Hippocampal formation (tissue), 2 donors: ENCODE data around the gene NAA35.
"Not testable (repeated sequence)": the region's sequence is repeated elsewhere in the genome, so short reads cannot be mapped to it uniquely, and the experiment has no call there.

Experiments
- DNase-seq, 2 donors: peaks; one replicate each; lab custom pipeline; 2025; lab: John Stamatoyannopoulos, UW

The NAA35 gene

DNA sequence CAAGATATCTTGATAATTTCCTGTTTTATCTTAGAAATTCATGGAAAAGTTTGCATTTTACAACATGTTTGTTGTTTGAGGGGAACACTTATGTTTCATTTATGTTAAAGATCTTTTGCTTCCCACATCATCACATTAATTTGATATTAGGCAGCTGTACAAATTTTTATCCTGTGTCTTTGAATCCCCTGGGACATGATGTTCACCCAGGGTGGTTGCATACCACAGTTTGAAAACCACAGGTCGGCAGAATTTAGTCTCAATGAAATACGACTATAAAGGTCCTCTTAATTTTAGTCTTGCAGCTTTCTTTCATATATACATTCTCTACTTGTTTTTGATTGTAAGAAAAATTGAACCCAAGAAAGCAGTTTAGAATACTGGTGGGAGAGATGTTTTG, 3.7 kb downstream of the NAA35 start:
- DNase-seq, result no peak

- no peak for DNase-seq
Observed at GRCh38 chr9:85949586-85950335, 8.8 kb downstream of the NAA35 start.

DNA sequence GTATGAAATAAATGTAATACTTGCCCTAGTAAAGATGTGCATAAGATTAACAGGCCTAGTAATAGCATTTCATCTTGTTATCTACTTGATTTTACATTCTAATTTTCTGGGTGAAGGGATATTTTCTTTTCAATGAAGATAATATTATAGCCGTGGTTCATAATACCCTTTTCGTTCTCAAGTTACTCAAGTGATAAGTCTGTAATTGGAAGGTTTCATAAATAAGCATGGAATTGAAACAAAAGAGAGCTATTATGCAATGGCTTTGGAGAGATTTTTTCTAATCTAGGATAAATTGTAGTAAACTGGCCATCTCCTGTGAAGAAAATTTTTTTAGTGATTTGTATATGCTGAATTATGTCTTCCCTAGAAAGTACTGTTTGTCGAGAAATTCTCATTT, 19.0 kb downstream of the NAA35 start:
- no peak for DNase-seq

- no peak for DNase-seq
Observed at GRCh38 chr9:85960688-85961093, 19.7 kb downstream of the NAA35 start.

DNA sequence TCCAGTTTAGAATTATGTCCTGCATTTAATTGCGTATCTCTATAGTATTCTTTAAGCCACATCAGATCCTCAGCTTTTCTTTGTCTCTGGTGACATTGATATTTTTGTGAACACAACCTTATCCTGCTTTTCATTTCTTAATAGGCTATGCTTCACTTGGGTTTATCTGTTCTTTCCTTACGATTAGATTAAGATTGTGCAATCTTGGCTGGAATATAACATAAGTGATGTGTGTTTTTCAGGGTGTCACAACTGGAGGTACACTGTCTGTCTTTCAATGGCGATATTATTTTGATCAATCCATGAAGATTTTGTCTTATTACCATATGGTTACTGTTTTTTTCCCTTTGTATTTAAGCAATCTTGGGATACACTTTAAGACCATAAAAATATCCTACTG, 23.6 kb downstream of the NAA35 start:
- no peak for DNase-seq

GRCh38 chr9:85964949-85965348, 24.0 kb downstream of the NAA35 start:
- DNase-seq, result no peak

DNA sequence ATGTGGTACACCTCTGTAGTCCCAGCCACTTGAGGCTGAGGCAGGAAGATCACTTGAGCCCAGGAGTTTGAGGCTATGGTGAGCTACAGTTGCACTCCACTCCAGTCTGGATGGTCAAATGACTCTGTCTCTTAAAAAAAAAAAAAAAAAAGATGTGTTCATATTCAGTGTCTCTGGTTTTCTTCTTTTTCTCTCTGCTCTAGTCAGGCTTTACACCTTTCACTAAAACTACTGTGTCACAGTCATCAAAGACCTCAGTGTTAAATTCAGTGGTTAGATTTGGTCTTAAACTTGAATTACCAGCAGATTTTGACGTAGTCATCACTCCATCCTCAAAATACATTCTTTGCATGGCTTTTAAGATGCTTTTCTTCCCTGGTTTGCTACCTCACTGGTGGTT, 28.8 kb downstream of the NAA35 start:
- no peak for DNase-seq

GRCh38 chr9:85971731-85972130, 30.8 kb downstream of the NAA35 start:
- no peak for DNase-seq

- no peak for DNase-seq
Observed at GRCh38 chr9:85973238-85973637, 32.3 kb downstream of the NAA35 start.

DNA sequence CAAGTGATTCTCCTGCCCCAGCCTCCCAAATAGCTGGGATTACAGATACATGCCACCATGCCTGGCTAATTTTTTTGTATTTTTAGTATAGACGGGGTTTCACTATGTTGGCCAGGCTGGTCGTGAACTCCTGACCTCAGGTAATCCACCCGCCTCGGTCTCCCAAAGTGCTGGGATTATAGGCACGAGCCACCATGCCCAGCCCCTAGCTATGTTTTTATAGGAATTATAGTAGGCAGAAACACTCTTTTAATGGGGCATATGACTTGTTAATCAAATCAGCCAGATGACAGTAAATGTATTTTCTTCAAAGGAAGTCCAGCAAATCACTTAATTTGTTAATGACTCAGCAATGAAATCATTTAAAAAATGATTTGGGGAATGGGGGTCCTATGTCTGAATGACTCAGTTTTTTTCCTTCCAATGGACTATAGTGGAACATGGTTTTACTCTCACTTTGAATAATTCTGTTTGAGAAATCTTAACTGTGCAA, 33.2 kb downstream of the NAA35 start:
- not testable (repeated sequence) for DNase-seq

DNA sequence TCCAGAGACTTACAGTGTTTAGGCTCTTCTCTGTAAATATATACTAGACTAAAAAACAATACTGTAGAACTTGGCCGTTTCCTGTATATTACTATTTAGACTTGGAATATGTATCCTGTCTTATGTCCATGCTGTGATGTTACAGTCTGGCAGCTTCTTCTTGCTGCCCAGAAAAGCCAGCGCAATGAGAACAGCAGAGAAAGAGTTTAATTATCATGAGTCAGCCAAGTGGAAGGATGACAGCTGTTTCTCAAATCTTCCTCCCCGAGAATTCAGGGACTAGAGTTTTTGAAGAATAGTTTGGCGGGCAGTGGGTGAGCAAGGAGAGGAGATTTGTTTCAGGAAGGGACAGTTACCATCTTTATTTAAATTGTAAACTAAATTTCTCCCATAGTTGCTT, 37.5 kb downstream of the NAA35 start:
- DNase-seq, result no peak

DNA sequence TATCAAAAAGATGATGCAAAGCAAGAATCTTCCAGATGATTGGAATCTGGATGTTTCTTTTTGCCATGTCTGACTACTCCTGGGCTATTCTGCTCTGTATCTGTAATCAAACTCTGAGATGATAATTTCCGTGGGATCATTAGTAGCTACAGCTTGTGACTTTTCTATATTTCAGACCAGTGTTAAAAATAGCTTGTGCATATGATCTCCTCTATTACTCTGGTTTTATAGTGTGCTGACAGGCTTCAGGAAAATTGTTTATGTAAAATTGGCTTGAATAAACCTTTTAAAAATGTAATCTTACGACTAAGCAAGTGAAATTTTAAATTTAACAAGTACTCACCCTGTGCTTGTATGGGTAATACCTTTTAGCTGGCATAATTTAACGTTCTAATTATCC, 40.4 kb downstream of the NAA35 start:
- DNase-seq, result no peak

GRCh38 chr9:85984457-85984856, 43.5 kb downstream of the NAA35 start:
- no peak for DNase-seq

- no peak for DNase-seq
Observed at GRCh38 chr9:85987236-85987635, 46.3 kb downstream of the NAA35 start.

GRCh38 chr9:85994191-85994590, 53.2 kb downstream of the NAA35 start:
- no peak for DNase-seq

DNA sequence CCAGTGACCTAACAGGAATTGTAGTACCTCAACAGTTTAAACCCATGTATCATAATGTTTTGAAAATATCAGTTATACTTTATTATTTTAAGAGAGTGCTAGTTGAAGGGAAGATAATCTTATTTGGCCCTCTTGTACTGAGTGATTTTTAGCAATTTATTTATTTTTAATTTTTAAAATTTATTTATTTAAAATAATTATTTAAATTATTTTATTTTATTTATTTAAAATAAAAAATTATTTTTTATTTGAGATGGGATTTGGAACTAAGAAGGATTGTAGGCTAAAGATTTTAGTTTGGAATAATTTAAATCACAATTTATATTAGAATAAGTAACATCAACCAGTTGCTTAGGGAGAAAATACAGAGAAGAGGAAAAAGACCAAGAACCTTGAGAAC, 54.2 kb downstream of the NAA35 start:
- no peak for DNase-seq

DNA sequence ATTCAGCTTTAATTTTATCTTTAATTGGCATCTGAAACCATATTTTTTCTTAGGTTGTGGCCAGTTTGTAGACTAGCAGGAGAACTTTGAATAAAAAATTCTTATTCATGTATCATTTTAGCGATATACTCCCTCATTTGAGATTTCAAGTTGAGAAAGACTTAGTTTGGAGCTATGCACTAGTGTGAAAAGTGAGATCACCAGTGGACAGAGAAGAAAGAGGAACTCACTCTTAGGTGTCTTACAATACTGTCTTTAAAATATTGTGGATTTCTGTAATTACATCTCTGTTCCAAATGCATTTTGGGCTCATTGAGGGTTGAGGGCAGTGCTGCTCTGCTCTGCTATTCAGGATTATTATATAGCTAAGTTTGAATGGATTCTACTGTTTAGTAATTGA, 54.7 kb downstream of the NAA35 start:
- no peak for DNase-seq

DNA sequence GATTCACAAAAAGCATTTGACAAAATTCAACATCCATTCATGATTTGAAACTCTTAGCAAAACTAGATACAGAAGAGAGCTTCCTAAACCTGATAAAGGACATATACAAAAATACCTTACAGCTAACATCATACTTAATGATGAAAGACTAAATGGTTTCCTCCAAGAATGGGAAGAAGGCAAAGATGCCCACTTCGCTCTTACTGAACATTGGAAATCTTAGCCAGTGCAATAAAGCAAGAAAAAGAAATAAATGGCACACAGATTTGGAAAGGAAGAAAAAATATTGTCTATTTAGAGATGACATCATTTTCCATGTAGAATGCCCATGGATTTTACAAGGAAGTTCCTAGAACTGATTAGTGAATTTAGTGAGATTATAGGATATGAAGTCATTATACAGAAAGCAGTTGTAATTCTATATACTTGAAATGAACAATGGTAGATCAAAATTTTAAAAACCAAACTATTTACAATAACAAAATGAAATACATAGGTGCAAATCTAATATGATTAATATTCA, 64.4 kb downstream of the NAA35 start:
- DNase-seq, result no peak

- no peak for DNase-seq
Observed at GRCh38 chr9:86009133-86009532, 68.2 kb downstream of the NAA35 start.

- DNase-seq, result no peak
Observed at GRCh38 chr9:86020731-86021130, 79.8 kb downstream of the NAA35 start.

DNA sequence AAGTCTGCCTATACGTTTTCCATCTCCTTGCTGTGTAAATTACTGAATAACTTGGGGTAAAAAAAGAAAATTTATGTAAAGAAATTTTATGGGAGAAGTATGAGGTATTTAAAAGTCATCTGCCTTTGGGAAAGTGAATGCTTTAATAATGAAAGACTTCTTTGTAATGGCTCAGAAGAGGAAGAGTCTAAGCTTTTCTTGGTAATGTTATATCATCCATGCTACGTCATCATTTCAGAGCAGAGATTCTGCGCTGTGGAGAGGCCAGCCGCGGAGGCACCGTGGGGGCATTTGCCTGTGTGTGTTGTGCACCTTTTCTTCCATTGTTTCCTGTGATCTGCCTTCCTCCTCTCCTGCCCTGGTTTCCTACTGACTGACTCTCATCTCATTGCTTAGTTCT, 80.2 kb downstream of the NAA35 start:
- DNase-seq, result no peak

- DNase-seq, result no peak
Observed at GRCh38 chr9:86022687-86023266, 81.8 kb downstream of the NAA35 start.

DNA sequence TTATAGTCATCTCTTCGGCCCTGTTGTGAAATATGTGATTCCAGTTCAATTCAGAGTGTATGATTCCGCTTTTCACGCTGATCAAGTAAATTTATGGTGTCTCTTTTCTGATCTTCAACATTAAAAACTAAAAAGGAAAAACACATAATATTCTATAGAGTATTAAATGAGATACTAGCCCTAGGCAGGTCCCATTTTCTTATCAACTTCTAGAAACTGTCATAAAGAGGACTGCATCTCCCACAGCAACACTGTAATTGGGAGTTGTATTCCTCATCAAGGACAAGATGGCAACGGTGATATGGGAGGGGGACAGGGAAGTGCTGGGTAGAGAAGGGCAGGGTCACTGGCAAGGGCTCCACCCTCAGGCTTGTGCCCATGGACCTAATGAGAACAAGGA, 86.8 kb downstream of the NAA35 start:
- no peak for DNase-seq
